ENCODE measurements around the gene RYK. TPM values are rescaled to one million over a fixed set of nuclear protein-coding genes. Genes with fewer than 3 reads are reported as not detected.

The RYK gene
- polyA plus RNA-seq, 2 of the 4 experiments (the other 2 are of a cell fraction) = 28.4 to 41.9 TPM

- ChIA-PET CTCF (interaction anchor here (0.6 kb wide), 1 partner anchor 204 kb away, joined by 3 read pairs; no protein-coding TSS in a partner anchor), POLR2A (no interaction called here)
Measured at GRCh38 chr3:134134698-134135415, 115.8 kb downstream of the RYK start.

GRCh38 chr3:134134240-134134639 lies 116.4 kb downstream of the RYK start:
- no peak overlapping the region for H3K4me2 ChIP-seq
- no peak overlapping the region for H3K4me3 ChIP-seq
- H3K9me3 ChIP-seq = no peaks in the 10 kb centered on the region
- TF ChIP-seq ZFP36 (IDR thresholded peaks at IDR 0.05; ENCODE audit: borderline replicate concordance, partially characterized antibody) (no peak), NFE2L2 (conservative IDR thresholded peaks at IDR 0.05; ENCODE audit: low read length) (no peak), PHF8 (IDR thresholded peaks at IDR 0.05; ENCODE audit: borderline replicate concordance, low read depth) (no peak), HOXB13 (CRISPR knock-in tag; IDR thresholded peaks at IDR 0.05; ENCODE audit: low read depth) (no peak), ZC3H11A (IDR thresholded peaks at IDR 0.05) (no peak), ESRRA (IDR thresholded peaks at IDR 0.05; ENCODE audit: borderline replicate concordance, low read length) (no peak), POLR2A (IDR thresholded peaks at IDR 0.05; ENCODE audit: low read length) (no peak), MAZ (IDR thresholded peaks at IDR 0.05; ENCODE audit: borderline replicate concordance, low read depth, low read length) (no peak), GATA3 (IDR thresholded peaks at IDR 0.05; ENCODE audit: borderline replicate concordance) (no peak), CEBPB (IDR thresholded peaks at IDR 0.05) (no peak)
- ATAC-seq (no peak), DNase-seq (ENCODE audit: low read depth in 1 of 2, low spot score in 1 of 2) (peak in 1 of 2 experiments; percentile 5), FAIRE-seq (no peak)
- no peak overlapping the region for H3K27ac ChIP-seq
- CTCF ChIA-PET = interaction anchor here (0.6 kb wide), 1 partner anchor 204 kb away, joined by 3 read pairs; no protein-coding TSS in a partner anchor
- no CpG with 5 or more reads among the region's 1 CpG for WGBS (ENCODE audit: missing lambda C conversion rate)
- H3K4me1 ChIP-seq = no peaks in the 10 kb centered on the region
- POLR2A ChIA-PET = no interaction called here

More at GRCh38 chr3:134134698-134135415, 115.8 kb downstream of the RYK start:
- Histone ChIP-seq H3K27ac (no peak overlapping the region), H3K4me3 (no peak overlapping the region), H3K4me2 (no peak overlapping the region), H3K4me1 (no peaks in the 10 kb centered on the region), H3K9me3 (no peaks in the 10 kb centered on the region)
- FAIRE-seq (no peak), ATAC-seq (no peak), DNase-seq (ENCODE audit: low read depth in 1 of 2, low spot score in 1 of 2) (no peak)
- no peak for TF ChIP-seq FOSL2 (IDR thresholded peaks at IDR 0.05)
- TF ChIP-seq FOSL2 (CRISPR knock-in tag; IDR thresholded peaks at IDR 0.05) = no peak
- no peak for TF ChIP-seq ZNF302 (CRISPR knock-in tag; IDR thresholded peaks at IDR 0.05)
- TF ChIP-seq KDM1A (IDR thresholded peaks at IDR 0.05; ENCODE audit: low read depth) = no peak
- no peak for TF ChIP-seq HMGXB4 (CRISPR knock-in tag; IDR thresholded peaks at IDR 0.05; ENCODE audit: borderline replicate concordance)
- 89% methylated on average over 2 of the region's 3 CpGs for WGBS (ENCODE audit: missing lambda C conversion rate)

GRCh38 chr3:134132961-134133360 lies 117.7 kb downstream of the RYK start:
- 14% methylated on average over 3 of the region's 3 CpGs for WGBS (ENCODE audit: missing lambda C conversion rate)
- Histone ChIP-seq H3K27ac (no peak overlapping the region), H3K4me2 (no peak overlapping the region), H3K9me3 (no peaks in the 10 kb centered on the region), H3K4me3 (no peak overlapping the region), H3K4me1 (no peaks in the 10 kb centered on the region)
- ATAC-seq (no peak), DNase-seq (ENCODE audit: low read depth in 1 of 2, low spot score in 1 of 2) (no peak), FAIRE-seq (no peak)
- POLR2A ChIA-PET = no interaction called here
- TF ChIP-seq MYC (IDR thresholded peaks at IDR 0.05; ENCODE audit: borderline replicate concordance, low read length) (no peak), NFE2L2 (conservative IDR thresholded peaks at IDR 0.05; ENCODE audit: low read length) (no peak), ELK1 (IDR thresholded peaks at IDR 0.05; ENCODE audit: low read depth, low read length) (no peak), JUNB (IDR thresholded peaks at IDR 0.05) (no peak), EHMT2 (IDR thresholded peaks at IDR 0.05; ENCODE audit: low read depth) (no peak), ZC3H11A (IDR thresholded peaks at IDR 0.05) (no peak), TP53 (CRISPR knock-in tag; IDR thresholded peaks at IDR 0.05) (no peak), RFX5 (IDR thresholded peaks at IDR 0.05) (no peak), HOXB13 (CRISPR knock-in tag; IDR thresholded peaks at IDR 0.05; ENCODE audit: low read depth) (no peak), EHF (CRISPR knock-in tag; IDR thresholded peaks at IDR 0.05) (no peak), PHF8 (IDR thresholded peaks at IDR 0.05; ENCODE audit: borderline replicate concordance, low read depth) (no peak), HDAC2 (IDR thresholded peaks at IDR 0.05) (no peak), NR3C1 (IDR thresholded peaks at IDR 0.05) (no peak), CTCF (IDR thresholded peaks at IDR 0.05) (no peak), ATOH8 (CRISPR knock-in tag; IDR thresholded peaks at IDR 0.05; ENCODE audit: low read depth) (no peak), POLR2AphosphoS2 (conservative IDR thresholded peaks at IDR 0.05; ENCODE audit: low read length) (no peak), POLR2A (IDR thresholded peaks at IDR 0.05; ENCODE audit: low read length) (no peak)
- CTCF ChIA-PET = no interaction called here

All from A549 (cell line).